GM18907 (cell line): Measurements from ENCODE around the gene GPR15.
"Not testable (repeated sequence)": the region's sequence is repeated elsewhere in the genome, so short reads cannot be mapped to it uniquely, and the experiment has no call there.

ENCODE experiments used
- ATAC-seq: cut with Tn5 transposase; IDR thresholded peaks from one replicate; pipeline ENCODE4 v1.9.1; 2021; ENCODE audit warnings: mild to moderate bottlenecking, moderate library complexity; ENCODE audit not compliant: unreplicated experiment

GPR15 gene

GRCh38 chr3:98556164-98557130, 24.7 kb downstream of the GPR15 start:
- ATAC-seq, result peak; percentile 85

- peak; percentile 18 for ATAC-seq
Observed at GRCh38 chr3:98557324-98558010, 25.7 kb downstream of the GPR15 start.

- ATAC-seq, result no peak
Observed at GRCh38 chr3:98558100-98558827, 26.5 kb downstream of the GPR15 start.

- ATAC-seq, result not testable (repeated sequence)
Observed at GRCh38 chr3:98559769-98560168, 28.0 kb downstream of the GPR15 start.

- no peak for ATAC-seq
Observed at GRCh38 chr3:98560911-98561310, 29.1 kb downstream of the GPR15 start.

GRCh38 chr3:98561727-98562521, 30.1 kb downstream of the GPR15 start:
- peak; percentile 14 for ATAC-seq

- ATAC-seq, result peak; percentile 64
Observed at GRCh38 chr3:98563661-98564281, 32.0 kb downstream of the GPR15 start.

- ATAC-seq, result peak; percentile 17
Observed at GRCh38 chr3:98564282-98565005, 32.7 kb downstream of the GPR15 start.

GRCh38 chr3:98565237-98565643, 33.5 kb downstream of the GPR15 start:
- ATAC-seq, result no peak

GRCh38 chr3:98565843-98566242, 34.1 kb downstream of the GPR15 start:
- no peak for ATAC-seq

GRCh38 chr3:98567666-98568270, 36.0 kb downstream of the GPR15 start:
- peak; percentile 29 for ATAC-seq

- ATAC-seq, result no peak
Observed at GRCh38 chr3:98568402-98568801, 36.6 kb downstream of the GPR15 start.

- peak; percentile 75 for ATAC-seq
Observed at GRCh38 chr3:98573181-98573728, 41.5 kb downstream of the GPR15 start.

- ATAC-seq, result no peak
Observed at GRCh38 chr3:98574132-98574531, 42.4 kb downstream of the GPR15 start.

- no peak for ATAC-seq
Observed at GRCh38 chr3:98577178-98577895, 45.6 kb downstream of the GPR15 start.

- no peak for ATAC-seq
Observed at GRCh38 chr3:98580401-98581386, 48.9 kb downstream of the GPR15 start.

- ATAC-seq, result no peak
Observed at GRCh38 chr3:98581474-98581873, 49.7 kb downstream of the GPR15 start.
